Stimulated activated CD4-positive, alpha-beta T cell treated with anti-CD3 and anti-CD28 coated beads, Interleukin-12 subunit alpha, Interleukin-12 subunit beta, amount 100 ng/mL, for 24 hours (primary cell): ENCODE data around the gene FYB1.
"Not testable (repeated sequence)": the region's sequence is repeated elsewhere in the genome, so short reads cannot be mapped to it uniquely, and the experiment has no call there.

Source experiments
- DNase-seq, 2 experiments: peaks; one replicate each; pipeline ENCODE4 v3.0.0-alpha.2; 2020; ENCODE audit warnings: low read depth in 2 of 2

The FYB1 gene

GRCh38 chr5:39228596-39228995 lies 9.2 kb upstream of the FYB1 start:
- DNase-seq: no peak

DNA sequence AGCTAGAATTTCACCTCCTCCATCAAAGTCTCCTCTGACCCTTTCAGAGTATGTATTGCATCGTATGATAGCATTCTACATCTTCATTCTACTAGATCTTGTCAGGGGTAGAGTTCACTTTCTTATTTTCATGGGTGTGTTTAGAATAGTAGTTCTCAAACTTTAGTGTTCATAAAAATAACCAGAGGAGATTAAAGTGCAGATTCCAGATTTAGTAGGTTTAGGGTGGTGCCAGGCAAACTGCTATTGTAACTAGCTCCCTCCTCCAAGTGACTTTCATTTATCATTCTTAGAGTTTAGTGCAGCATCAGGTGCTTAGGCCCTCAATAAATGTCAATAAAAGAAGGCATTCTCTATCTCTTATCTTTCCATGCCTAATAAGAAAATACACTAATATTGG lies 7.2 kb upstream of the FYB1 start:
- no peak for DNase-seq

DNA sequence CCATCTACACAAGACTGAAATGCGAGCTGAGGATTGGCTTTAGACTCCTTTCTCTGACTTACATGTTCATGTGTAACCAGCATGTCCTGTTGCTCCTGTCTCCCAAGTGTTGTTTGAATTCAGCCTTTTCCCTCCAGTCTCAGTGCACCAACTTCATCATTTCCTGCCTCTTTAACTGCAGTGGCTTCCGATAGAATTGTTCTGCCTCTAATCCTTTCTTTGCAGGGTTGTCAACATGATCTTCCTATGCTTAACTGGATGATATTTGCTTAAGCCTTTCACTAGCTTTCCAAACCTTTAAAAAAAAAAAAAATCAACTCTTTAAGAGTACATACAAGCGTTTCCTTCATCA lies 6.7 kb upstream of the FYB1 start:
- no peak for DNase-seq

DNA sequence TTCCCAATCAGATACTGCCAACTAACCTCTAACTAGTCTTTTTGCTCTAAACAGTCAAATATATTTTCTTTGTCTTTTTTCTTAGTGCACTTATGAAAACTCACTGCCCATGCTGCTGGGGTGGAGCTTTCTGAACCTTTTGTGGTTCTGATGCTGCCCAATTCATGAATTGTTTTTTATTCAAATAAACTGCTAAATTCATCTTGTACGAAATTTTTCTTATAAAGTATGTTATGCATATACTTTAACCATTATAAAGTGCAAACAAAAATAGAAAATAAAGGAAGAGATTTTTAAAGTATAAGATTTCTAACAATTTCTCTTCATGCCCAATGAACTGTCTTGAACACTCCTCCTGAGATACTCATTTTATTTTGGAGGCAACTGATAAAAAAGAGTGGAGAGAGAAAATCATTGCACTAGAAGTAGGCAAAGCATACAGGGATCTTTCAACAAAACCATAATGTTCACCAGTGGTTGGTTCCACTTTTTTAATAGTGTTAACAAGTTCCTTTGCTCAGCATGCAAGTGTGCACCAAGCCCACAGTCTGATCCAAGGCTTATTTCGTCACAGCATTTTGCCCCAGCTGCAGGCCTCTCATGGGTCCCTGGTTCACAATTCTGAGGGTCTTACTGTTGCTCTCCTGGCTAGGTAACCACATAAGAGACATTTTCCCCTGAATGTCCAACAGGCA lies 6.2 kb upstream of the FYB1 start:
- no peak for DNase-seq

- no peak for DNase-seq
Observed at GRCh38 chr5:39224196-39224761, 4.9 kb upstream of the FYB1 start.

GRCh38 chr5:39223565-39224156 lies 4.3 kb upstream of the FYB1 start:
- DNase-seq: no peak

GRCh38 chr5:39221671-39222070 lies 2.3 kb upstream of the FYB1 start:
- not testable (repeated sequence) for DNase-seq

DNA sequence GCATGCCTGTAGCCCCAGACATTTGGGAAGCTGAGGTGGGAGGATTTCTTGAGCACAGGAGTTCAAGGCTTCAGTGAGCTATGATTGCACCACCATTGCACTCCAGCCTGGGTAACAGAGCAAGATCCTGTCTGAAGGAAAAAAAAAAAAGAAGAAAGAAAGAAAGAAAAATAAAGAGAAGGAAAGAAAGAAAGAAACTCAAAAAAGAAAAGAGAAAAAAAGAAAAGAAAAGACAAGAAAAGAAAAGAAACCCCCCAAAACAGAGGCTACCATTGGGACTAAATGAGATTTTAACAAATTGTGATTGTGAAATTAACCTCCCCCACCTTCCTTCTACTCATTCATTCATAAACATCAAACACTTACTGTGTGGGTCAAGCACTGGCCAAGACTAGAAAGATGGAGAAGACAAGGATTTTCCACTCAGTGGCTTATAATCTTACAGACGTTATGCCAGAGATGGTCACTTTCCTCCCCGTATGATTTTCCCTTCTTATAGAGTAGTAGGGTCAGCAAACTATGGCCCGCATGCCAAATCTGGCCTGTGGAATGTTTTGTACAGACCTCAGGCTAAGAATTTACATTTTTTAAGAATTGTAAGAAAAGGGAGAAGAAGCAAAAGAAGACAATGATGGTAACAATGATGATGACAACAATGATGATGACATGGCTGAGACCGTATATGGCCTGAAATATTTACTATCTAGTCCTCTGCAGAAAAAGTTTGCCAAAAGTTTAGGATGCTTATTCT lies 1.1 kb upstream of the FYB1 start:
- DNase-seq: no peak

- no peak for DNase-seq
Observed at GRCh38 chr5:39218482-39219402, 621 bp downstream of the FYB1 start.

GRCh38 chr5:39217365-39218281 lies 1.7 kb downstream of the FYB1 start:
- DNase-seq: peak in 1 of 2 experiments; percentile 73

GRCh38 chr5:39216631-39217030 lies 2.7 kb downstream of the FYB1 start:
- no peak for DNase-seq

GRCh38 chr5:39215857-39216256 lies 3.5 kb downstream of the FYB1 start:
- no peak for DNase-seq

DNA sequence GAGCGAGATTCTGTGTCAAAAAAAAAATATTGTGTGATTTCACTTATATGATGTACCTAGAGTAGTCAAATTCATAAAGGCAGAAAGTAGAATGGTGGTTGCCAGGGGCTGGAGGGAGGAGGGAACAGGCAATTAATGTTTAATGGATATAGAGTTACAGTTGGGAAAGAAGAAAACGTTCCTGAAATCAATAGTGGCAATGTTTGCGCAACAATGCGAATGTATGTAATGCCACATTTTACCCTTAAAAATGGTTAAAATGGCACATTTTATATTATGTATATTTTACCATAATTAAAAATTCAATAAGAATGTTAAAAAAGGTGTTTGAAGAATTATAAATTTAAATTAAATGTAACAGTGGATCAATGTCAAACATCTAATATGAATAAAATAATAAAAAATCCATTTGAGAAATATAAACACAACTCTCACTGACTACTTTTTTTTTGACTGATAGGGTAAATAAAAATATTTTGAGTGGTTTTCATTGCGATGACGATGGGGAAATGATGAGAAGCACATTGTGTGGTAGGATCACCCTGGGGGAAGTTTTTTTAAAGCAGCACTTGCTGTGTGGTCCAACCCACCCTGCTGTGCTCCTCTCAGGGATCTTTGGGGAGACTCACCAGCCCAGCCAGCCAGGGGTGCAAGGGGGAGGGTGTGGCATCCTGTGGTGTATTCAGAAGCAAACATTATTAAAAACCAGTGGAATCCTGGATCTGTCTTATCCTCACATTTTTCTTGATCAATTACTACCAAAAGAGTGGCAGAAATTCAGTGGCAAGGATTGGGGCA lies 4.3 kb downstream of the FYB1 start:
- no peak for DNase-seq

- no peak for DNase-seq
Observed at GRCh38 chr5:39213447-39214207, 5.7 kb downstream of the FYB1 start.

DNA sequence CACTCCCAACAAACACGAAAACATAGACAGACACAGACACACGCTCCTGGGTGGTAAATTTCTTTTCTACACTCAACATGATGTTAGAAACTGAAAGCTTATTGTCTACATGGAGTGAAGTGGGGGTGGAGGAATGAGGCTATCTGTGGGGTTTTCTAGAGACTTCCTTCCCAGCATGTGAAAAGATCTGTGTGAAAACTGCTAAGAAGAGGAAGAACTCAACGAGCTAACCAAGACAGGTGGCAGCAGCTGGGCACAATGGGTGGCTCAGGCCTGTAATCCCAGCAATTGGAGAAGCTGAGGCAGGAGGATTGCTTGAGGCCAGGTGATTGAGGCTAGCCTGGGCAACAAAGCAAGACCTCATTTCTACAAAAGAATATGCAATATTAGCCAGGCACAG lies 7.6 kb downstream of the FYB1 start:
- DNase-seq: no peak

DNA sequence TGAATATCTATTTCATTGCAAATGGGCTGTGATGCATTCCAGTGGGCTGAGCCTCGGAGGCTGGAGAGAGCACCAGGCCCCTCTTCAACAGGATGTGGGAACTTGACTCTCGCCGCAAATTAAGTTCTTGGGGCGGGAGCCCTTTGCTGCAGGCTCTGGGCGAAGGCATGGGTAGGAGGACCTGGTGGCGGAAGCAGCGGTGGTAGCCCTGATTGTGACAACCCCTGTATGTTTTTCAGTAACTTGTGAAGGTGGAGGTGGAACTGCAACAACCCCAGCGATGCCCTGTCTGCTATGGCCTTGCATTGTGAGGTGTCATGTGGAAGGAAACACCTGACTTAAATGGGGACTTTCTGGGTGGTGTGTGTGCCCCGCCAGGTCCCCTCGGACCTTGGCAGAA lies 9.4 kb downstream of the FYB1 start:
- DNase-seq: peak in 1 of 2 experiments; percentile 69

DNA sequence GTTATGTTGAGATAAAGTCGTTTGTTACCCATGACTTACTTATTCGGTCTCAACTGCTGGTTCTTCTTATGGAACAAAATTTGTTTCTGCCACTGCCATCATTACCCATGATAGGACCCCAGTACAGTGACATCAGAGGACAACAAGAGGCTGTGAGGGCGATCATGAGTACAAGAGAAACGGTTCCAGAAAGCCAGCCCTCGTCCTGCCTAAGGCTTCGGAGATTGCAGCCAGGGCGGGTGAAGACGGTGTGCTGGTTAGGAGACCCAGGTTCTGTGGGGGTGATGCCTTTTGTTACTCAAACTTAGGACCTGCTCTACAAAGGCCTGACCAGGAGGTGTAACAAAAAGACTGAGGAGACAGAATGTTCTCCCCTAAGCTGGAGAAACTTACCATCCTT lies 10.9 kb downstream of the FYB1 start:
- DNase-seq: no peak

GRCh38 chr5:39207345-39208045 lies 11.9 kb downstream of the FYB1 start:
- DNase-seq: no peak
